DMS153 treated with DMSO at 0.1 percent for 48 hours (cell line): Measurements from ENCODE around the gene IER3IP1.
A peak's percentile ranks its signal among the peaks of the same experiment; 100 is the strongest.
"Not testable (repeated sequence)": the region's sequence is repeated elsewhere in the genome, so short reads cannot be mapped to it uniquely, and the experiment has no call there.

ENCODE experiments used
- DNase-seq: peaks from one replicate; lab custom pipeline; 2025; ENCODE audit not compliant: unreplicated experiment; lab: John Stamatoyannopoulos, UW

The IER3IP1 gene, protein sequence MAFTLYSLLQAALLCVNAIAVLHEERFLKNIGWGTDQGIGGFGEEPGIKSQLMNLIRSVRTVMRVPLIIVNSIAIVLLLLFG

DNA sequence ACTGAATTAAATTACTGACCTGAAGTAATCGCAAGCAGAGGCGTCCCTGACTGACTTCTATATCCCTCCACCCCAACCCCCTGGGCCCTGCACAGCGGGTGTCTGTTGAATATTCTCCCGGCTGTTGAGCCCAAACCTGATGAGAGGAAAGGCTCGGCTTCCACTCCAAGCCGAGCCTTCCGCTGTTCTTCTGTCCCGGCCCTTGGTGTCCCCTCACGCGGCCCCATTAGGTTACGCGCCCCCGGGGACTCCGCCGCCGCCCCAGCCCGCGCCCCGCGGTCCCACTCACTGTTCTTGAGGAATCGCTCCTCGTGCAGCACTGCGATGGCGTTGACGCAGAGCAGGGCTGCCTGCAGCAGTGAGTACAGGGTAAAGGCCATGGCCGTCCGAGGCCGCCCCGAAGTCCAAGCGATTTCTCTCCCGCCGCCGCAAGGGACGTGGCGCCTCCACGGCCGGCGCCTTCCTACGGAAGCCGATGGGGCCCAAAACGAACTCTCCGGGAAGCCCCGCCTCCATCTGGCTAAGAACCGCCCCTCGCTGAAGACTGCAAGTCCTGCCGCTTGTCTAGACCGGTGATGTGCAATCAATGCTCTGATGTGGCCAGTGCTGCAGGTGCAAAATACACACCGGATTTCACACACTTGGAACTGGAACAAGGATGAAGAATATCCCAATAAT, at the start of gene IER3IP1:
Gene IER3IP1 (minus strand): TSS at position 467 of the 678 bp plus-strand sequence. CDS start 87 bp downstream, at position 380.
- DNase-seq, result peak; percentile 83

DNA sequence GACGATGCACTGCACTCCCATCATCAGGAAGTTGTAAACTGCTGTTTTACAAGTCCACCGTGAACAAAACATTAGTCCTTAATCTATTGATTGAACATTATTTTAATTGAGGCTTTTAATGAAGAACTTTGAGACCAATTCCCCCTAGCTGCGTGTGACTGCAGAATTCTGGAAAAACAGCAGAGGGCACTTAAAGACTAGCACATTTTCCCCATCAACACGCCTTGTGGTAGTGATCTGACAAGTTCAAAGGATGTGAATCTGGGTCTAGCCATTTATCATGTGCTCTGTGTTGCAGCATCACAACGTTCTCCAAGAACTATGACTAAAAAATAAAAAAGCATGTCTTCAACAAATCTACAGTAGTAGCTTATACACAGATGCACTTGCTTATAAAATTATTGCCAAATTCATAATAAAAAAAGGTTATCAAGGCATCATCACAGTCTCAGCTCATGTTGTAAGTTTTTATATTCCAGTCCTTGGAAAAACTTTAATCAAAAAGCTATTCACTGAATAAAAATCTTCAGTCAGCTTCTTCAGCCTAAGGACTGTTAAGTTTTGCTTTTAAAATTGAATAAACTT, 39.5 kb upstream of the IER3IP1 start:
- DNase-seq, result peak; percentile 59

DNA sequence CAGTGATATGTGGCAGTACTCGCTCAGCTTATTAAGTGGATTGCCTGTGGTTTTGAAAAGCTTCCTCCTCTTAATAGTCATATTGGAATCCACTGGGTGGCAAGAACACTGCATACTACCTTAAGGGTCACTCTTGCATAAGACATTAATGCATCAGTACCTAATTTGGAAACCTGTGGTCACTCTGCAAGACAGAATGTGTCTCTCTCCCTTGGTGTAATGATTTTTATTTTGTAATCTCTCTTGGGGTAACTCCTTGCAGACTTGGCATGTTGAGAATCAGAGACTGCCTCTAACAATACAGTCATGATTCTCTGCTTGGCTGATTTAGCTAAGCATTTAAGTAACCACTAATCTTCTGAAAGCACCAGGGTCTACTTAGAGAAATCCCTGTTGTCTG, 33.0 kb upstream of the IER3IP1 start:
- DNase-seq, result no peak

DNA sequence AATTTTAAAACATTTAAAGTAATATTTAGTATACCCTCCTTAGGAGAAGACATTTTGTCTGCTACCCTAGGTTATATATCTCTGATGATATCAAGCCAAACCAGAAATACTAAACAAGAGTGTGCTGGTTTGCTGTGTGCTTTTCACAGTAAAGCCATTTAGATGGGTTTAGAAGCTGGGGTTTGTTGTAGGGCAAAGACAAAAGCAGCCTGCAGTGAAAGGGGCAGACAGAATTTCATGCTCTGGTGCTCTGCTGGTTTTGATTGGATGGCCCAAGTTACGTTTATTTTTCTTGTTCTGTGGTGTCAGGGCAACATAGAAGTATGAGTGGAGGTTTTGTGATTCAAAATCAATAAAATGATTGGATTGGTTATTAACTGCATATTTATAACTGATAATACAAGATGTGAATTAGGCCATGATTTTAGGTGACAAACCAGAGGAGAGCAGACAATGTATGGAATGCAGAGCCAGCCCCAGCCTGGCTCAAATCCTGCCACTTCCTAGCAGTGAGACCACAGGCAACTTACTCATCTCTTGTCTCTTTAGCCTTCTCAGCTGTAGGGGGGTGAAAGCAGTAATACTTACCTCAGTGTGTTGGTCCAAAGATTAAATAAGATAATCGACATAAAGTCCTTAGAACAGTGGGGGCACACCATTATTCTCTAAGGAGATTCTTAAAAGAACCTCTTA, 30.9 kb upstream of the IER3IP1 start:
- DNase-seq, result no peak

DNA sequence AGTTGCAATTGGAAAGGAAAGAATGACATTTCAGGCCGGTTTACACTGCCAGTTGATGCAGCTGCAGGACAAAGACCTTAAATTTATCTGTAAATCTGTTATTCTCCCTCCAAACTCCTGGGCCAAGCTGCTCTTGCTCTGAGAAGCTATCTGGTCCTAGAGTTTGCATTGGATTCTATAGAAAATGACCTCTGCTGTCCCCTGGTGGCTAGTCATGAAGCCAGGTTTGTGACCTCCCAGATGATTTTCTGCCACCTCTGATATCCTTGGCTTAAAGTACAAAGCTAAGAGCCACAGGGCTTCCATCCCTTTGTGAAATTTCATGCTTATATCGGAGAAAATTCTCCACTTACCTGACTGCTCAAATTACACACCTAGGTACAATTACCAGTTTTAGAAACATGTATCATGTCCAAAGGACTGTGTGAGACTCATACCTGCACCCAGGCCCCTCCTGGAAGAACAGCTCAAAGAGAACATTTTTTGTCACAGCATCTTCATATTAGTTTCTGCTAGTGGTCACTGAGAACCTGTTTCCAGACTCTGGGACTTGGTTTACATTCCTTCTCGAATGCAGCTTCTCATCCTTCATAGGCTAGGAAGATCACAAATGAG, 28.9 kb upstream of the IER3IP1 start:
- peak; percentile 23 for DNase-seq

DNA sequence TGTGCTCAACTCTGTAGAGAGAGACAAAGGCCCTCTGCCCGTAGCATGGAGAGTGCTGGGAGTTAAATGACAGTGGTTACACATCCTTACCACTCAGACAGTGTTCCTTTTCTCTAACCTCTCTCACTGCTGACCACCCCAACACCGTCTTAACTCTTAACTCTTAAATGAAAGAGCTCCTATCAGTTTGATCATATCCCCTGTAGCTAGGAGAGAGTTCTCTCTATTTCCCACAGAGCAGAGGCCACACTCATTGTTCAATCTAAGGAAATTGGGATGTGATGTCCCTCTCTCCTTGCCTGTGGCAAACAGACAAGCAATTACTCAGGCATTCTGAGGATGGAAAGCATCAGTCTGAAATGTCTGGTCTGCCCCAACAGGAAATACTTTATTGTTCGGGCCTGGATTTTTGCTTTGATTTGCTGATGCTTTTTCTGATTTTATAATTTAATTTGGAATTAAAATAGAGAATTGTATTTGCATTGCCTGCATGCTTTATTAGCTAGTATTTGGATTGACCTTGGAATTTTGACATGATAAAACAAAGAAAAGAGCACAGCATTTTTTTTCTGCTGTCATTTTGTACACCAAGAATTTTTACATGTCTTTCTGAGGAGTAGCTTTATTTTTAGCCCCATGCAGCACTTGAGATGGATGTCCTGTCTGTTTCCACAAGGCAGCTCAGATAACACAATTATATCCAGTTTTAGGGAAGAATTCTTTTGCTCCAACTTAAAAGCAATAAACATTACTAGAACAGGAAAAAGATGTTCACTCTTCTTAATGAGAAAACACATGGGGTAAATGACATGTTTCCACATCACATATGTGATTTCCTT, 27.7 kb upstream of the IER3IP1 start:
- no peak for DNase-seq

DNA sequence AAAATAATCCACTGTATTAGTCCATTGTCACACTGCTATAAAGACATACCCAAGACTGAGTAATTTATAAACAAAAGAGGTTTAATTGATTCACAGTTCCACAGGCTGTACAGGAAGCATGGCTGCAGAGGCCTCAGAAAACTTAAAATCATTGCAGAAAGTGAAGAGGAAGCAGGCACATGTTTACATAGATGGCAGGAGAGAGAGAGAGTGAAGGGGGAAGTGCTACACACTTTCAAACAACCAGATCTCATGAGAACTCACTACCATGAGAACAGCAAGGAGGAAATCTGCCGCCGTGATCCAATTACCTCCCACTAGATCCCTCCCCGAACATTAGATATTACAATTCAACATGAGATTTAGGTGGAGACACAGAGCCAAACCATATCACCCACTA, 19.8 kb upstream of the IER3IP1 start:
- not testable (repeated sequence) for DNase-seq

DNA sequence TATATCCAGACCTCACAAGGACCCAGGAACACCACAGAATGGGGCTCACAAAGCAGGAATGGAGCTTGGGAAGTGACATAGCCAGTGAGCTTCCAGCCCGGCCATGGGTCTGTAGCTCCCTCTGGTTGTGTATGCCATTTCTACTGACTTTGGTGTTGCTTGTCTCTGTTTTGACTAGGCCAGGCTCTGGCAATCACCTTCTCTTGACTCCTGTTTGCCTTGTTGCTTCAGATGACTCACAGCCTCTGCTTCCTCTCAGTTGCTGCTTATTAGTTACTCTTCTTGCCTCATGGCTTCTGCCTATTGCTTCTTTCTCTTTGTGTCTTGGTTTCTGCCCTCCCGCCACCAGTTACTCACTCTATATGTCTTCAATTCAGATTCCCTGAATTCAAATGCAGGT, 15.8 kb upstream of the IER3IP1 start:
- DNase-seq, result no peak

DNA sequence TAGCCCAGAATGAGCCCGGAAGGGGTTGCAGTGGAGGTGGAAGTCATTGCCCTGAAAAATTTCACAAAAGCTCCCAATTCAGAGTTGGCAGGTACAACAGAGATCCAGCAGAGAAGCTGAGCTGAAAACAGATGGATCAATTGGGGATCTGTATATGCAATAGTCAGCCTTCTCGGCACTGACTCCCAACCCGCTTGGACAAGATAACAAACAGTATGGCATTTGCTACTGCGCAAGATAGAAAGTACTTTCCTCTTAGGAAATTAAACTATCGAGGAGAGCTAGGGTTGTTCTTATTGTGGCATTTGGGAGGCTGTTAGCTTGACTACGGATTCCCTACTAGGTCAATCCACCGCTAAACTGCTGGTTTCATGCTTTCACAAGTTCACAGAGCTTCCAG, 11.6 kb upstream of the IER3IP1 start:
- no peak for DNase-seq

DNA sequence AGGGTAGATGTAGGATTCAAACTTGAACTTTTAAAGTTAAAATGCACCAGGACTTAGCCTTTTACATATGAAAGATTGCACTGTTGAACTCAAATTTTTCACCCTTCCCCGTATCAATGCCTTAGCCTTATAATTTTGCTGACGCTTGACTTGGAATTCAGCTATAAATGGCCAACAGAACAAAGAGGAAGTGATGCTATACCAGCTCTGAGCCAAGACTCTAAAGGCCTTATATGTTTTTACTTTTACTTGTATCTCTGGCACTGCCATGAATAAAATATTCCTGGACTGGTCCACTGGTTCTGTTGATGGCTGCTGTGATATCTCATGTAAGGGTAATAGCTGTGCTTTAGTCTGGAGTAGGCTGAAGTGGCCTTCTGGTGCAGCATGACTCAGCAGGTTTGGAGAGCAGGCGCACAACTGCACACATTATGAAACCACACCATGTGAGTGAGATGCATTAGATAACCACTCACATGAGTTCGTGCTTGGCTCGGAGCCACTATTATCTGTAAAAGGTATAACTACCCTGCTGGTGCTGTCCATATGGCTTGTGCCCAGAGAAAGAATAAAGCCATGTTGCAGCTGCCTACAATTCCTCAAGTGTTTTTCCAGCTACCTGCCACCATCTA, 8.4 kb upstream of the IER3IP1 start:
- no peak for DNase-seq

DNA sequence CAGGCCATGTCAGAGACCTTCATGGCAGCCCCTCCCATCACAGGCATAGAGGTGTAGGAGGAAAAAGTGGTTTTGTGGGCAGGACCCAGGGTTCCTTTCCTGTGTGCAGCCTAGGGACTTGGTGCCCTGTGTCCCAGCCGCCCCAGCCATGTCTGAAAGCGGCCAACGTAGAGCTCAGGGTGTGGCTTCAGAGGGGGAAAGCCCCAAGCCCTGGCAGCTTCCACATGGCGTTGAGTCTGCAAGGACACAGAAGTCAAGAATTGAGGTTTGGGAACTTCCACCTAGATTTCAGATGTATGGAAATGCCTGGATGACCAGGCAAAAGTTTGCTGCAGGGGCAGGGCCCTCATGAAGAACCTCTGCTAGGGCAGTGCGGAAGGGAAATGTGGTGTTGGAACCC, 6.0 kb upstream of the IER3IP1 start:
- DNase-seq, result not testable (repeated sequence)

DNA sequence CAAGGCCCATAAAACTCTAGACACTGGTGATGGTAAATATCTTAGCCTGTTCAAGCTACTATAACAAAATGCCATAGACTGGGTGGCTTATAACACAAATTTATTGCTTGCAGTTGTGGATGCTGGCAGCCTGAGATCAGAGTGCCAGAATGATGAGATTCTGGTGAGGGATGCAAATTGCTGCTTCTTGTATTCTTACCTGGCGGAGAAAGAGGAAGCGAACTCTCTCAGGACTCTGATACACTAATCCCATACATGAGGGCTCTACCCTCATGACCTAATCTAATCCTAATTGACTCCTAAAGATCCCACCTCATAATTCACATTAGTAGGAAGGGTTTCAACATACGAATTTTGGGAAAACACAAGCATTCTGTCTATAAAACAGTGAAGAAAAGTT, 4.6 kb upstream of the IER3IP1 start:
- no peak for DNase-seq

DNA sequence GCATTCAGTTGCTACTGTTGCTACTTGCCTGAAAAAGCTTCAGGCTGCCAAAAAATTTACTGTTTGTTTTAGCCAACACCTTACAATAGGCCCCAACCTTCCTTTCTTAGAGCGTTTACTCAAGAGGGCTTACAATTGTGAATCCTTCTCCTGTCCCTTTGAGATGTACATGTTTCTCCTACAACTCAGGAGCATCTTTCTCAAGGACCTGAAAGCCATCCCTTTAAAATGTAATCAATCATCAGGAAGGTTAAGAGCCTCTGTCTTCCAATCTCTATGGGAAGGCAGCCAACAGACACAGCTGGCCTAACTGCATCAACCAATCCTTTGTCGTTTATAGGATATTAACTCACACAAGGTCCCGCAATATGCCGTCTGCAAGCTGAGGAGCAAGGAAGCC, 3.4 kb upstream of the IER3IP1 start:
- no peak for DNase-seq

DNA sequence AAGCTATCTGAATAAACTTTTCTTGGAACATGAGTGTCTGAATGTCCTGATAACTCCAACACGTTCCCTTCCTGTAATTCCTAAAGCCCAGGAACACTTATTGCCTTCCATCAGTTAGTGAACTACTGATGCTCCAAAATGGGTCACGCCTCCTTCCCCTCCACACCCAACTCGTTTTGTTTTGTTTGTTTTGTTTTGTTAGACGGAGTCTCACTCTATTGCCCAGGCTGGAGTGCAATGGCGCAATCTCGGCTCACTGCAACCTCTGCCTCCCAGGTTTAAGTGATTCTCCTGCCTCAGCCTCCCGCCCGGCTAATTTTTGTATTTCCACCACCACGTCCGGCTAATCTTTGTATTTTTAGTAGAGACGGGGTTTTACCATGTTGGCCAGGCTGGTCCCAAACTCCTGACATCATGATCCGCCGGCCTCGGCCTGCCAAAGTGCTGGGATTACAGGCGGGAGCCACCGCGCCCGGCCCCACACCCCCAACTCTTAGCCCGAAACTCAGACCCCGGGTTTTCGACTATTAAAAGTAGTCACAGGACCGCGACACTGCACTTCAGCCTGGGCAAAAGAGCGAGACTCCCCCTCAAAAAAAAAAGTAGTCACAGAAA, 774 bp downstream of the IER3IP1 start:
- no peak for DNase-seq

DNA sequence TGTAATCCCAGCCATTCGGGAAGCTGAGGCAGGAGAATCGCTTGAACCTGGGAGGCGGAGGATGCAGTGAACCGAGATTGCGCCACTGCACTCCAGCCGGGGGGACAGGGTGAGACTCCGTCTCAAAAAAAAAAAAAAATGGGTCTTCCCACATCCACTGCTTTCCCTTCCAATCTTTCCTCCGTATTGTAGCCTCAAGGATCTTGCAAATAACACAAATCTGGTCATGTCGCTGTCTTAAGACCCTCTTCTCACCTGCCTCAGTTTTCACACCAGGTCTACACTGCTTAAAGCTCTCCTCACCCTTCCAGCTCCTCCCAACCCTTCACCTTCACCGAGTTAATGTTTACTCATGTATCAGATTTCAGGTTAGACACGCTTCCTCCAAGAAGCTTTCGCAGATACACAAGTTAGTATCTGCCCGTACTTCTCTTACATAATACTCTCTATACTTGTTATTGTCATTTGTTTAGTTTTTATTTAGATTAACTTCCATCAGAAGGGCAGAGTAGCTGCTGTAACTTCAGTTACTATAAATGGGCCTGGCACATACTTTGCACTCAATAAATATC, 1.5 kb downstream of the IER3IP1 start:
- no peak for DNase-seq

DNA sequence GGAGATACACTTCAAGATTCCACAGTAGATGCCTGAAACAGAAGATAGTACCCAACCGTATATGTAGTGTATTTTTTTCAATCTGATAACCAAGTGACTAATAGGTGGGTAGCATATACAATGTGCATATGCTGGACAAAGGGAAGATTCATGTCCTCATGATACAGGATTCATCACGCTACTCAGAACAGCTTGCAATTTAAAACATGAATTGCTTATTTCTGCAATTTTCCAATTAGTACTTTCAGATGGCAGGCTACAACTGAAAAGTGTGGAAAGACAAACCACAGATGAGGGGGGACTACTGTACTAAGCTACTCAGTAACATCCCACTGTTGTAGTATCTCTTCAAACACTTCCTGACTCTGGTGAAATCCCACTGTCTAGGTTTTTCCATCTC, 3.7 kb downstream of the IER3IP1 start:
- DNase-seq, result no peak

DNA sequence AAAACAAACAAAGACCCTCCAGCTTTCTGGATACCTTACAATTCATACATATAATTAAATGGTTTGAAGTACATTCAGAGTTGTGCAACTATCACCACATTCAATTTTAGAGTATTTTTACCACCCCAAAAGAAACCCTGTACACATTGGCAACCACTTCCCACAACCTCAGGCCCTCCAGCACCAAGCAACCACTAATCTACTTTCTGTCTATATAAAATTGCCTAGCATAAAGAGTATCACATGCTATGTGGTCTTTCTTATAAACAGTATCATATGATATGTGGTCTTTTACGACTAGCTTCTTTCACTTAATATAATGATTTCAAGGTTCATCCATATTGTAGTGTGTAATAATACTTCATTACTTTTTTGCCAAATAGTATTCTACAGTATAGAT, 7.3 kb downstream of the IER3IP1 start:
- no peak for DNase-seq

DNA sequence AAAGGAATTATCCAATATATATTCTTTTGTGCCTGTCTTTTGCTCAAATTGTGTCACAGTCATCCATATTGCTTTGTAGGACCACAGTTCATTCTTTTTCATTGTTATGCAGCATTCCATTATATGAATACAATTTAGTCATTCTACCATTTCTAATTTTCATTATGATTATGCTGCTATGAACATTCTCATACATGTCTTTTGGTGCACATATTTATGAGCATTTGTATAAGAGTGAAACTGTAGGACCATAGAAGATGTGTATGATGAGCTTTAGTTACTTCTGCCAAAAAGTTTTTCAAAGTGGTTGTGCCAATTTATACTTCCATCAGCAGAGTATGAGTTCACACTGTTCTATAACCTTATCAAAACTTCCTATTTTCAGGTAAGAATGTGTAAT, 7.7 kb downstream of the IER3IP1 start:
- no peak for DNase-seq

DNA sequence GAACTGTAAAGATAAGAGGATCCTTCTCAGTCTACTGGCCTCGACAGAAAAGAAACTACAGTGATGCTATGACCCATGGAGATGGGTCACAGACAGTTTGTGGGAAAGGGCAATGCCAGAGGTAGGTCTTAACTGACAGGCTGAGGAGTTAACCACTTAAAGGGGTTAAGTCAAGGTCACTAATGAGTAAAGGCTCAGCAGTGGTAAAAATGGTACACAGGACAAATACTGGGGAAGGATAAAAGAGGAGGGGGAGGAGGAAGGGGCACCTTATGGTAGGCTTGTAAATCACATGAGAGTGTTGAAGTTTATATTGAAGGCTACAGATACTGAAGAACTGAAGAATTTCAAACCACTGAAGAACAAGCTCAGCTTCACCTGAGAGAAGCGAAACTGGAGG, 9.9 kb downstream of the IER3IP1 start:
- DNase-seq, result no peak

DNA sequence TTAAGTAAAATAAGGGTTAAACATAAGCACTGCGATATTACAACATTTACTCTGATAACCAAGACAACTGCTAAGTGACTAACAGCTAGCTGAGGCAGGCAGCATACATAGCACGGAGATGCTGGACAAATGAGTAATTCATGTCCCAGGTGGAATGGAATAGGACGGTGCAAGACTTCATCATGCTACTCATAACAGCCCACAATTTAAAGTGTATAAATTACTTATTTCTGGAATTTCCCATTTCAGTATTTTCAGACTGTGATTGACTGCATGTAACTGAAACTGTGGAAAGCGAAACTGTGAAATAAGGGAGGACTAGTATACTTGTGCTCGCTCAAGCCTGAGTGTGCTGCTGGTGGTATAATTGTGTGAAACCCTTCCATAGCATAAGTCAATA, 12.9 kb downstream of the IER3IP1 start:
- DNase-seq, result no peak
